Measurements from ENCODE around the gene GABARAP.
"Not testable (repeated sequence)": the region's sequence is repeated elsewhere in the genome, so short reads cannot be mapped to it uniquely, and the experiment has no call there.

Gene GABARAP

GRCh38 chr17:7260651-7261378 is 18.6 kb upstream of the GABARAP start:
- DNase-seq = no peak

GRCh38 chr17:7260151-7260550 is 17.9 kb upstream of the GABARAP start:
- DNase-seq = no peak

GRCh38 chr17:7259555-7259889 is 17.3 kb upstream of the GABARAP start:
- DNase-seq = no peak

GRCh38 chr17:7258731-7259554 is 16.7 kb upstream of the GABARAP start:
- no peak for DNase-seq

GRCh38 chr17:7256766-7257456 is 14.7 kb upstream of the GABARAP start:
- no peak for DNase-seq

- DNase-seq = no peak
Measured at GRCh38 chr17:7254511-7254910, 12.3 kb upstream of the GABARAP start.

- DNase-seq = no peak
Measured at GRCh38 chr17:7253082-7253481, 10.8 kb upstream of the GABARAP start.

GRCh38 chr17:7252176-7253043 is 10.2 kb upstream of the GABARAP start, which contains the start of gene ELP5:
ELP5 (plus strand) TSS chr17:7252215; CDS start chr17:7252551, 336 bp downstream.
- DNase-seq = peak; percentile 93

GRCh38 chr17:7251661-7252175 is 9.5 kb upstream of the GABARAP start, which contains the start of gene CTDNEP1:
CTDNEP1 (minus strand) TSS chr17:7251734; CDS start chr17:7251296, 438 bp downstream.
- peak; percentile 97 for DNase-seq

- DNase-seq = no peak
Measured at GRCh38 chr17:7250695-7251627, 8.7 kb upstream of the GABARAP start.

GRCh38 chr17:7249830-7250229 is 7.6 kb upstream of the GABARAP start:
- no peak for DNase-seq

GRCh38 chr17:7249214-7249613 is 7.0 kb upstream of the GABARAP start:
- DNase-seq = no peak

- no peak for DNase-seq
Measured at GRCh38 chr17:7248796-7249195, 6.5 kb upstream of the GABARAP start.

- DNase-seq = no peak
Measured at GRCh38 chr17:7246779-7247178, 4.5 kb upstream of the GABARAP start.

GRCh38 chr17:7243838-7244237 is 1.6 kb upstream of the GABARAP start:
- not testable (repeated sequence) for DNase-seq

- no peak for DNase-seq
Measured at GRCh38 chr17:7243453-7243729, 1.1 kb upstream of the GABARAP start.

GRCh38 chr17:7242717-7243452 is 636 bp upstream of the GABARAP start:
- DNase-seq = peak; percentile 90

- no peak for DNase-seq
Measured at GRCh38 chr17:7241090-7241733, 1.0 kb downstream of the GABARAP start.

GRCh38 chr17:7240375-7240774 is 1.9 kb downstream of the GABARAP start:
- no peak for DNase-seq
